Measurements from ENCODE around the gene LCMT1. TPM values are rescaled to one million over a fixed set of nuclear protein-coding genes. Genes with fewer than 3 reads are reported as not detected.
"Not testable (repeated sequence)": the region's sequence is repeated elsewhere in the genome, so short reads cannot be mapped to it uniquely, and the experiment has no call there.

Gene LCMT1
- total and polyA plus RNA-seq, 2 experiments from 2014 or later: 45.8 to 79.5 TPM

DNA sequence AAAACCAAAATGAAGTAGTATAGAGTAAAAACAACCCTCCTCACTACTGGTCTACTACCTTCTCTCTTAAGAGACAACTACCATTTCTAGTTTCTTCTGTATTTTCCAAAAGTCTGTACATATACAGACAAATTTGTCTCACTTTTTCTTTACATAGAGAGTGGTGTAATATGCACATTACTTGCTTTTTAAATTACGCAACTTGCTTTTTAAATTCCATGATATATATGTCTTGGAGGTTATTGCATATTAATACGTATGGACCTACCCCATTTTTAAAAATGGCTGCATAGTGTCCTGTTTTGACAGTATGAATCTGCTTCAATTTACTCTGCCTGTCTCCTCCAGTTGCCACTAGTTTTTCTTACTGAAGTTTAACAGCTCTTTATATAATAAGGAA, 62.7 kb downstream of the LCMT1 start:
- TF ChIP-seq, protein P1, sequence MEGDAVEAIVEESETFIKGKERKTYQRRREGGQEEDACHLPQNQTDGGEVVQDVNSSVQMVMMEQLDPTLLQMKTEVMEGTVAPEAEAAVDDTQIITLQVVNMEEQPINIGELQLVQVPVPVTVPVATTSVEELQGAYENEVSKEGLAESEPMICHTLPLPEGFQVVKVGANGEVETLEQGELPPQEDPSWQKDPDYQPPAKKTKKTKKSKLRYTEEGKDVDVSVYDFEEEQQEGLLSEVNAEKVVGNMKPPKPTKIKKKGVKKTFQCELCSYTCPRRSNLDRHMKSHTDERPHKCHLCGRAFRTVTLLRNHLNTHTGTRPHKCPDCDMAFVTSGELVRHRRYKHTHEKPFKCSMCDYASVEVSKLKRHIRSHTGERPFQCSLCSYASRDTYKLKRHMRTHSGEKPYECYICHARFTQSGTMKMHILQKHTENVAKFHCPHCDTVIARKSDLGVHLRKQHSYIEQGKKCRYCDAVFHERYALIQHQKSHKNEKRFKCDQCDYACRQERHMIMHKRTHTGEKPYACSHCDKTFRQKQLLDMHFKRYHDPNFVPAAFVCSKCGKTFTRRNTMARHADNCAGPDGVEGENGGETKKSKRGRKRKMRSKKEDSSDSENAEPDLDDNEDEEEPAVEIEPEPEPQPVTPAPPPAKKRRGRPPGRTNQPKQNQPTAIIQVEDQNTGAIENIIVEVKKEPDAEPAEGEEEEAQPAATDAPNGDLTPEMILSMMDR (IDR thresholded peaks at IDR 0.05; ENCODE audit: low read depth, low read length): no peak

GRCh38 chr16:25176136-25176535, 64.6 kb downstream of the LCMT1 start:
- Histone ChIP-seq H3K9me3 (ENCODE audit: low read depth) (no peaks in the 10 kb centered on the region), H3K27me3 (no peaks in the 10 kb centered on the region), H3K27ac (peak overlapping the region; percentile 76), H3K4me3 (no peak overlapping the region), H3K36me3 (peaks cover 15% of the 10 kb centered on the region), H3K4me1 (ENCODE audit: low read depth) (peaks cover 19% of the 10 kb centered on the region)
- TF ChIP-seq, protein P1 (IDR thresholded peaks at IDR 0.05; ENCODE audit: low read depth, low read length): peak; percentile 3
- peak in 1 of 2 donors; percentile 72 for DNase-seq (ENCODE audit: low read depth in 1 of 2, low spot score in 1 of 2)

More for the DNA sequence above, 62.7 kb downstream of the LCMT1 start:
- no peak overlapping the region for H3K27ac ChIP-seq
- no peak for DNase-seq (ENCODE audit: low read depth in 1 of 2, low spot score in 1 of 2)
- H3K4me1 ChIP-seq (ENCODE audit: low read depth): peaks cover 19% of the 10 kb centered on the region
- H3K4me3 ChIP-seq: no peak overlapping the region
- peaks cover 25% of the 10 kb centered on the region for H3K36me3 ChIP-seq
- no peaks in the 10 kb centered on the region for H3K9me3 ChIP-seq (ENCODE audit: low read depth)
- H3K27me3 ChIP-seq: no peaks in the 10 kb centered on the region

GRCh38 chr16:25177512-25177830, 65.9 kb downstream of the LCMT1 start:
- DNase-seq (ENCODE audit: low read depth in 1 of 2, low spot score in 1 of 2): no peak
- Histone ChIP-seq H3K27me3 (no peaks in the 10 kb centered on the region), H3K36me3 (peaks cover 6% of the 10 kb centered on the region), H3K27ac (no peak overlapping the region), H3K9me3 (ENCODE audit: low read depth) (no peaks in the 10 kb centered on the region), H3K4me3 (no peak overlapping the region), H3K4me1 (ENCODE audit: low read depth) (peaks cover 19% of the 10 kb centered on the region)
- TF ChIP-seq, protein P1 (IDR thresholded peaks at IDR 0.05; ENCODE audit: low read depth, low read length): no peak

DNA sequence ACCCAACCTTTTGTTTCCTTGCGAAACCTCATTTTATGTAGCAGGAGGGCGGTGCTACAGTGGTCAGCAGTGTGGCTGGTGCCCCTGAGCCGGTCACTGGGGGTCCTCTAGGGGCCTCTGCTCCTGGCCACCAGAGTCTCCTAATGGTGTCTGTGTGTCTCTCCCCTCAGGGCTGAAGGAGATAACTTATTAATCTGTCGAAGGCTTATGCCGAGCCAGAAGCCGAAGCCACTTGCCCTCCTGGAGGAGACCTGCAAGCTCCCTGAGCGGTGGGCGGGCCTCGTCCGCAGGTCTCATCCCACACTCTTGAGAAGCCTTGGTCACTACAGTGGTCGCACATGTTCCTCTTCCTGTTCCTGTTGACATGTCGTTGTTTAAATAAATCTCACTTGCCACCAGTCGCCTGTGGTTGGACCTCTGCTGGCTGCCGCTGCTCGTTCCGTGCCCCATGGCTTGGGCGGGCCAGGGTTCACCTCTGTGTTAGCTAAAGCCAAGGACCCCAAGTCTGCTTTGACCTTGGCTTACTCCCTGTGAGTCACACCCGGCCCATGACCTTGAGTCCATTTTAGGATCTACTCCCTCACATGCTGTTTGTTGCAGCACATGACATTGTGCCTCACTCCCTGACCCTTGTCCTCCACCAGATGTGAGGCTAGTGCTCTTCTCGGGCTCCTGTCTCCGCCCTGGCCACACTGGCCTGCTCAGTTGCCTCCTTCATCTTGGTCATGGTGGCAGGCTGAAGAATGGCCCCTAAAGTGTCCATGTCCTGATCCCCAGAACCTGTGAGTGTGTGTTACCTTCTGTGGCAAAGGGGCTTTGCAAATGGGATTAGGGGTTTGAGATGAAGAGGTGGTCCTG, 66.5 kb downstream of the LCMT1 start:
- H3K27me3 ChIP-seq: no peaks in the 10 kb centered on the region
- H3K27ac ChIP-seq: no peak overlapping the region
- H3K36me3 ChIP-seq: peaks cover 6% of the 10 kb centered on the region
- DNase-seq (ENCODE audit: low read depth in 1 of 2, low spot score in 1 of 2): no peak
- H3K9me3 ChIP-seq (ENCODE audit: low read depth): no peaks in the 10 kb centered on the region
- peaks cover 19% of the 10 kb centered on the region for H3K4me1 ChIP-seq (ENCODE audit: low read depth)
- TF ChIP-seq, protein P1 (IDR thresholded peaks at IDR 0.05; ENCODE audit: low read depth, low read length): no peak
- H3K4me3 ChIP-seq: no peak overlapping the region

DNA sequence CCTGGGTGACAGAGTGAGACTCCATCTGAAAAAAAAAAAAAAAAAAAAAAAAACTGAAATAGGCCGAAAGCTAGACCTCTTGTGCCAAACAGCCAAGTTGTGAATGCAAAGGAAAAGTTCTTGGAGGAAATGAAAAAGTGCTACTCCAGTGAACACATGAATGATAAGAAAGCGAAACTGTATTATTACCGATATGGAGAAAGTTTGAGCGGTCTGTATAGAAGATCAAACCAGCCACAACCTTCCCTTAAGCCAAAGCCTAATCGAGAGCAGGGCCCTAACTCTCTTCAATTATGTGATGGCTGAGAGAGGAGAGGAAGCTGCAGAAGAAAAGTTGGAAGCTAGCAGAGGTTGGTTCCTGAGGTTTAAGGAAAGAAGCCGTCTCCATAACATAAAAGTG, 69.7 kb downstream of the LCMT1 start:
- not testable (repeated sequence) for H3K9me3 ChIP-seq (ENCODE audit: low read depth); H3K36me3 ChIP-seq; H3K4me3 ChIP-seq; H3K27me3 ChIP-seq; H3K27ac ChIP-seq; DNase-seq (ENCODE audit: low read depth in 1 of 2, low spot score in 1 of 2)
- peaks cover 11% of the 10 kb centered on the region for H3K4me1 ChIP-seq (ENCODE audit: low read depth)

GRCh38 chr16:25184771-25185170, 73.2 kb downstream of the LCMT1 start:
- TF ChIP-seq, protein P1 (IDR thresholded peaks at IDR 0.05; ENCODE audit: low read depth, low read length): no peak
- no peaks in the 10 kb centered on the region for H3K4me1 ChIP-seq (ENCODE audit: low read depth)
- no peaks in the 10 kb centered on the region for H3K9me3 ChIP-seq (ENCODE audit: low read depth)
- H3K27me3 ChIP-seq: no peaks in the 10 kb centered on the region
- H3K36me3 ChIP-seq: no peaks in the 10 kb centered on the region
- H3K4me3 ChIP-seq: no peak overlapping the region
- no peak for DNase-seq (ENCODE audit: low read depth in 1 of 2, low spot score in 1 of 2)
- no peak overlapping the region for H3K27ac ChIP-seq

All from cardiac muscle cell (in vitro differentiated cells and primary cell).